Measurements from ENCODE around the gene PKM. TPM values are rescaled to one million over a fixed set of nuclear protein-coding genes. Genes with fewer than 3 reads are reported as not detected.

Gene PKM
- total and polyA plus RNA-seq, 4 donors, result 12.9 to 61.2 (median 29.7) TPM

GRCh38 chr15:72166716-72167417 lies 64.1 kb downstream of the PKM start:
- Histone ChIP-seq H3K9ac (ENCODE audit: low read depth in 1 of 2, low read length in 2 of 2) (no peak overlapping the region), H3K4me3 (ENCODE audit: low read depth in 1 of 3, low read length in 3 of 3) (no peak overlapping the region), H3K4me1 (ENCODE audit: control insufficient read depth in 4 of 4, insufficient read depth in 4 of 4, low read length in 3 of 4) (no peaks in the 10 kb centered on the region), H3K9me3 (ENCODE audit: control insufficient read depth in 4 of 4, low read length in 3 of 4) (no peaks in the 10 kb centered on the region), H3K36me3 (ENCODE audit: control insufficient read depth in 4 of 4, insufficient read depth in 3 of 4, low read depth in 1 of 4, low read length in 3 of 4) (no peaks in the 10 kb centered on the region), H3K27me3 (ENCODE audit: control insufficient read depth in 4 of 4, insufficient read depth in 4 of 4, low read length in 3 of 4) (no peaks in the 10 kb centered on the region), H3K27ac (ENCODE audit: low read depth in 1 of 2, low read length in 2 of 2) (no peak overlapping the region)
- no peak for DNase-seq (ENCODE audit: low spot score)
- 93% methylated on average over 5 of the region's 5 CpGs for WGBS
- TF ChIP-seq JUND (IDR thresholded peaks at IDR 0.05), result no peak
- no peak for TF ChIP-seq GABPA (IDR thresholded peaks at IDR 0.05 in 1 of 2, conservative IDR thresholded peaks at IDR 0.05 in 1 of 2)
- TF ChIP-seq MAX (IDR thresholded peaks at IDR 0.05), result no peak
- TF ChIP-seq REST (IDR thresholded peaks at IDR 0.05), result no peak
- no peak for TF ChIP-seq RXRA (IDR thresholded peaks at IDR 0.05)
- TF ChIP-seq CTCF (IDR thresholded peaks at IDR 0.05; ENCODE audit: low read depth, low read length, missing input control), result no peak
- no peak for TF ChIP-seq SP1 (IDR thresholded peaks at IDR 0.05)
- no peak for TF ChIP-seq HNF4A (conservative IDR thresholded peaks at IDR 0.05)
- TF ChIP-seq HNF4G (IDR thresholded peaks at IDR 0.05), result no peak
- no peak for TF ChIP-seq TAF1 (conservative IDR thresholded peaks at IDR 0.05)
- no peak for TF ChIP-seq ATF3 (IDR thresholded peaks at IDR 0.05)

- no peak overlapping the region for H3K9ac ChIP-seq (ENCODE audit: low read depth in 1 of 2, low read length in 2 of 2)
- no peak for TF ChIP-seq RAD21 (IDR thresholded peaks at IDR 0.05)
- TF ChIP-seq YY1 (IDR thresholded peaks at IDR 0.05), result no peak
- TF ChIP-seq HNF4A (conservative IDR thresholded peaks at IDR 0.05), result no peak
- TF ChIP-seq SP1 (IDR thresholded peaks at IDR 0.05), result no peak
- no peaks in the 10 kb centered on the region for H3K36me3 ChIP-seq (ENCODE audit: control insufficient read depth in 4 of 4, insufficient read depth in 3 of 4, low read depth in 1 of 4, low read length in 3 of 4)
- no peak overlapping the region for H3K4me3 ChIP-seq (ENCODE audit: low read depth in 1 of 3, low read length in 3 of 3)
- H3K27ac ChIP-seq (ENCODE audit: low read depth in 1 of 2, low read length in 2 of 2), result no peak overlapping the region
- no peak for DNase-seq (ENCODE audit: low spot score)
- H3K4me1 ChIP-seq (ENCODE audit: control insufficient read depth in 4 of 4, insufficient read depth in 4 of 4, low read length in 3 of 4), result no peaks in the 10 kb centered on the region
- no peaks in the 10 kb centered on the region for H3K27me3 ChIP-seq (ENCODE audit: control insufficient read depth in 4 of 4, insufficient read depth in 4 of 4, low read length in 3 of 4)
- no peaks in the 10 kb centered on the region for H3K9me3 ChIP-seq (ENCODE audit: control insufficient read depth in 4 of 4, low read length in 3 of 4)
- WGBS, result 86% methylated on average over 4 of the region's 4 CpGs
These were observed 67.3 kb downstream of the PKM start for GRCh38 chr15:72163719-72164118.
